HG03354 (cell line): ENCODE results near the gene PRR7.

ENCODE experiments used
- ATAC-seq: cut with Tn5 transposase; IDR thresholded peaks from one replicate; pipeline ENCODE4 v1.9.1; 2021; ENCODE audit warnings: mild to moderate bottlenecking; ENCODE audit not compliant: unreplicated experiment, poor library complexity, severe bottlenecking

Gene PRR7

GRCh38 chr5:177462021-177462670 is 15.5 kb downstream of the PRR7 start:
- no peak for ATAC-seq

GRCh38 chr5:177465044-177465443 is 18.4 kb downstream of the PRR7 start:
- ATAC-seq: no peak

- no peak for ATAC-seq
Observed at GRCh38 chr5:177466861-177467260, 20.2 kb downstream of the PRR7 start.

DNA sequence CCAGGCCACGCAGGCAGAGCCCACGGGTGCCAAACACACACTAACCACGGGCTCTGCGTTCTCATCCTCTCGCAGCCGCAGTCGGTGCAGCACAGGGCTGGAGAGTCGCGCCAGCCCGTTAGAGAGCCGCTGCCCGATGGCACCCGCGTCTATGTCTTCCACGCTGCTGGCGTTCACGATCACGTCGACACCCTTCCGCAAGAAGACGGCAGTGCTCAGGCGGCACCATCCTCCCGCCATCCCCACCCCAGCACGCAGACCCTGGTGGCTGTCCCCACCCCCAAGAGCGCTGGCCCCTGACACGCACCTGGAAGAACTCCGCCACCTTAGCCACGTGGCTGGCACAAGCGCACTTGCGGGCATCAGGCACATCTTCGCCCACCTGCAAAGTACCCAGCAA is 20.8 kb downstream of the PRR7 start:
- ATAC-seq: no peak

DNA sequence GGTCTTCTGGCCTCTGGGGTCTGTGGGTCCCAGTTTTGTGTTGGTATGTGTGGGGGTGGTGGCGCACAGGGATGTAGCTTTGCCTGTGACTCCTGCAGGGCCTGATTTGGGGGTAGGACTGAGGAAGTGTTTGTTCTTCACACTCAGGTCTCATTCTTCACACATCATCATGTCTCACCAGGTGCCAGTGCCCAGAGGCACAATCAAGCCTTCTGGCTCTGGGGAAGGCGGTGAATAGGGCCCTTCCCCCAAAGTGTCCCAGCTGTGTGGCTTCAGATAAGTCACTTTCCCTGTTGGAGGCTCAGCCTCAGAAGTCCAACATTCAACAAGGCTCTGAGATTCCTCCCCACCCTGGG is 21.7 kb downstream of the PRR7 start:
- no peak for ATAC-seq

GRCh38 chr5:177468685-177469628 is 22.3 kb downstream of the PRR7 start:
- no peak for ATAC-seq

GRCh38 chr5:177469750-177470525 is 23.3 kb downstream of the PRR7 start:
- no peak for ATAC-seq

- ATAC-seq: no peak
Observed at GRCh38 chr5:177470759-177471536, 24.3 kb downstream of the PRR7 start.

DNA sequence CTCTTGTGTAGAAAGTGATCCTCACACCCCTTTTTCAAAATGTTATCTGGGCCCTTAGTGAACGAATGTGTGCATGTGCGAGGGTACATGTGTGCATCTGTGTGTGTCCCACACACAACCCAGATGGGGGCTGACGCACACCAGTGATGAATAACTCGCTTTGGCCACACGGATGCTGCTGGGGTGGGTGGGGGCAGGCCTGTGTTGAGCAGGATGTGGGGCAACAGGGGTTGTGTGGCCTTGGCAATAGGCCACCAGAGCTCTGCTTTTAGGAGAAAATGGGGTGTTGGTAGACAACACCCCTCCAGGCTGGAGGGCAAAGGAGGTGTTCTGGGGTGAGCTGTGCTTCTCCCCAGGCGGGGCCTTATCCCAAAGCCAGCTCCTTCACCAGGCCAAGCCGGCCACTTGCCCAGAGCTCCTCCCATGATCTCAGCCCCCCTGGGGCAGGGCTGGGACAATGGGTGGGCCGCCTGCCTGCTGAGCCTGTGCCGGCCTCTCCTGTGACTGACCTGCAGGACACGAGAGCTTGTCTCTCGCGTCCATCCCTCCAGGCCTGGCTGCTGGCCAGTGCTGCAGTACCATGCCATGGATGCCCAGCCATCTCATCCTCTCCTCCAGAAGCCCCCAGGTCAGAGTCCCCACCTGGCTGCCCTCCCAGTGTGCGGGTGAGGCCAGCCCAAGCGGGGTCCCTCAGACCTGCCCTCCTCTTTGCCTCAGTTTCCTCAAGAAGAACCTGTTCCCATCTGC is 25.2 kb downstream of the PRR7 start:
- no peak for ATAC-seq

DNA sequence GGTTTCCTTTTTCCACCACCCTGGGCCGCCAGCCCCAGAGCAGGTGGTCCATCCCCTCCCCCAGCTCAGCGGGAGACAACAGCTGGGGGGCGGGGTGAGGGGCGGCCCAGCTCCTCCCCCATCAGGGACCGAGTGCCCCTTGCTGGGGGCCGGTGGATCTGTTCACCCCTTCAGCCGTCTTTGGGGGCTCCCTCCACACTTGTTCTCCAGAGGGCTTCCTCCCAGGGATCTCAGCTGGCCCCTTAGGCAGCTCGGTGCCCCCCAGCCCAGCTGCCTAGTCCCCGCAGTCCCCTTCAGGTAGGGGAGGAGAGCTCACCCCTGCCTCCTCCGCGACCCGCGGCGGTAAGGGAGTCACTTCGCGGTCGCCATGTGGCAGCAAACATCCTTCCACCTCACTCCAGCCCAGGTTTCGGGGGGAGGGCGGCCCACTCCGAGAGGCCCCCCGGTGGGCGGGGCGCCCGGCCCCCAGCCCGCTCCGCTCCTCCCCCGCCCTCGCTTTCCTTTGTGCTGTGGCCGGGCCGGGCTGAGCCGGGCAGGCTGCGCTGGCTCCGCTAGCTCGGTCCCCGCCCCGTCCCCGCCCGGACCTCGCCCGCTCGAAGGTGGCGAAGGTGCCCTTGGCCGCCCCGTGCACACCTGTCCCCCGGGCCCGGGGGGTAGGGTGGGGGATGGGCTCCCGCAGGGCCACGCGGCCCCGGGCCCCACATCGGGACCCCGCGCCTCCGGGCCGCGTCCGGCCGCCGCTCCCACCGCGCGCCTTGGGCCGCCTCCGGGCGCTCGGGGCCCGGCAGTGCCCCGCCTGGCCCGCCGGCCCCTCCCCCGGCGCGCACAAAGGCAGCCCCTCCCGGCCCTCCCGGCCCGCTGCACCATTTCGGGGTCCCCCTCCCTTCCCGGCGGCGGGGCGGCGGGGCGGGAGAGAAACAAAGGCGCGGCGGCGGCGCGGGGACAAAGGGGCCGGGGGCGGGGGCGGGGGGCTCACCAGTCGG is 26.1 kb downstream of the PRR7 start:
- peak; percentile 50 for ATAC-seq

DNA sequence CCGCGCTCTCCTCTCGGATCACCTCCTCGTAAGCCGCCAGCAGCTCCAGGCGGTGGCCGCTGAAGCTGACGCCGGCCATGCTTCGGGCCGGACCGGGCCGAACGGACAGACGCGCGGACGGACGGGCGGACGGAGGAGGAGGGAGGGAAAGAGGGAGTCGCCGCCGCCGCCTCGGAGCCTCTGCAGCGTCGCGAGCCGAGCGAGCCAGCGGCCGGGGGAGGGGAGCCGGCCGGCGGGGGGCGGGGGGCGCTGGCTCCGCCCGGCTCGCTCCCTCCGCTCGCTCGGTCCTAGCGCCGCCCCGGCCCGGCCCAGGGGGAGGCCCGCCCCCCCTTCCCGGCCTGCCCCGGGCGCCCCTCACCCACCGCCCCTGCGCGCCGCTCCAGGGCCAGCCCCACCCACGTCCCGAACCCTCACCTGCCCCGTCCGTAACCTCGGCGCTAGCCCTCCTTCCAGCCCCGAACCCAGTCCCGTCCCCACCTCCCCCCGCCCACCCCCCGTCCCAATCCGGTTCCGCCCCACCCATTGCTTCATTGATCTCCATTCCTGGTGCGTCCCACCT is 26.9 kb downstream of the PRR7 start, which contains the start of gene DBN1:
Gene DBN1 (minus strand): TSS at position 192 of the 559 bp plus-strand sequence. CDS start 113 bp downstream, at position 79.
- peak; percentile 49 for ATAC-seq

- no peak for ATAC-seq
Observed at GRCh38 chr5:177474002-177474476, 27.4 kb downstream of the PRR7 start.

- ATAC-seq: no peak
Observed at GRCh38 chr5:177474846-177475562, 28.4 kb downstream of the PRR7 start.

GRCh38 chr5:177475563-177476427 is 29.2 kb downstream of the PRR7 start:
- ATAC-seq: no peak

GRCh38 chr5:177476531-177477233 is 30.1 kb downstream of the PRR7 start:
- no peak for ATAC-seq
